Kidney (tissue), 14 donors: Measurements from ENCODE around the gene VNN1. TPM values are rescaled to one million over a fixed set of nuclear protein-coding genes. Genes with fewer than 3 reads are reported as not detected.

Experiments used
- DNase-seq, 5 donors: peaks; one replicate each; pipeline ENCODE4 v3.0.0-alpha.2; 2013 to 2020
- FAIRE-seq: peaks from 2 replicates; lab custom pipeline; 2012; peaks lifted over from hg19 to GRCh38; lab: Jason Lieb, UNC
- H3K27ac ChIP-seq, 2 donors: one replicate each; pipeline ENCODE4 v1.7.0; 2013; ENCODE audit warnings: low read depth in 2 of 2, low read length in 2 of 2, inconsistent platforms in 1 of 2
- H3K27me3 ChIP-seq: one replicate; pipeline ENCODE4 v1.7.1; 2013; ENCODE audit warnings: low read length, inconsistent platforms; ENCODE audit not compliant: control insufficient read depth, insufficient read depth
- H3K36me3 ChIP-seq, 3 donors: one replicate each; pipeline versions ENCODE4 v1.7.0 to v1.7.1; 2013; ENCODE audit warnings: low read length in 3 of 3, control low read depth in 1 of 3, inconsistent platforms in 1 of 3; ENCODE audit not compliant: insufficient read depth in 3 of 3, control insufficient read depth in 2 of 3
- H3K4me1 ChIP-seq, 3 donors: one replicate each; pipeline versions ENCODE4 v1.7.0 to v1.7.1; 2013; ENCODE audit warnings: low read length in 3 of 3, inconsistent platforms in 1 of 3, low read depth in 1 of 3; ENCODE audit not compliant: control insufficient read depth in 2 of 3, insufficient read depth in 2 of 3
- H3K4me3 ChIP-seq, 3 donors: one replicate each; pipeline versions ENCODE4 v1.7.0 to v1.8.1; 2013; ENCODE audit warnings: low read length in 3 of 3, control low read depth in 1 of 3, inconsistent platforms in 1 of 3
- H3K9ac ChIP-seq, 3 donors: one replicate each; pipeline versions ENCODE4 v1.7.0 to v1.7.1; 2013; ENCODE audit warnings: low read length in 3 of 3, control low read depth in 1 of 3, inconsistent platforms in 1 of 3
- H3K9me3 ChIP-seq, 3 donors: one replicate each; pipeline versions ENCODE4 v1.7.0 to v1.7.1; 2013; ENCODE audit warnings: low read length in 3 of 3, control low read depth in 1 of 3, inconsistent platforms in 1 of 3; ENCODE audit not compliant: control insufficient read depth in 2 of 3, insufficient read depth in 1 of 3
- CTCF ChIP-seq: IDR thresholded peaks from 3 replicates; pipeline ENCODE4 v1.5.1; 2012; ENCODE audit warnings: mild to moderate bottlenecking, moderate library complexity, borderline replicate concordance; ENCODE audit not compliant: insufficient read depth; ENCODE audit errors: extremely low read depth
- intact Hi-C: fragments of 100-400 bp; cut with DNase I; formaldehyde crosslinking; loops from one replicate; pipeline ENCODE4 v1.11.1; 2022
- polyA plus RNA-seq: library from polyadenylated mRNA; stranded (reverse); fragments of 350-450 nt; fragmentation: Illumina TruSeq; extraction: RNeasy Lipid Tissue Mini Kit (QIAGEN cat#74804); gene quantifications from one replicate; pipeline ENCODE4 v1.2.3, GENCODE V29; 2014; ENCODE audit warnings: low read depth, low replicate concordance; ENCODE audit not compliant: insufficient read depth
- total RNA-seq: library from RNA; stranded (reverse); fragmentation: NEBNext Ultra II Directional; extraction: Animal tissue kit (Norgen Biotek cat#: 25700); gene quantifications from one replicate; pipeline ENCODE4 v1.2.1, GENCODE V29; 2021
- donor health status: control.
- donor health status: control.
- donor health status: control.
- donor health status: control.
- donor health status: control.
- donor health status: DM: yes; HTN: yes; CAD: no.
- donor health status: Normal renal cell carcinoma (clear cell type).

VNN1 gene
- total and polyA plus RNA-seq, 2 donors from 2014 or later, result 7.5 to 13.8 TPM

- FAIRE-seq, result no peak
- H3K9me3 ChIP-seq, result no peaks in the 10 kb centered on the region
- no peaks in the 10 kb centered on the region for H3K27me3 ChIP-seq
- TF ChIP-seq CTCF, result no peak
- H3K27ac ChIP-seq, result no peak overlapping the region
- no peaks in the 10 kb centered on the region for H3K36me3 ChIP-seq
- no peaks in the 10 kb centered on the region for H3K4me1 ChIP-seq
- DNase-seq, result no peak
- no peak overlapping the region for H3K9ac ChIP-seq
- H3K4me3 ChIP-seq, result no peak overlapping the region
- intact Hi-C loops, result no loop called here
Measured at GRCh38 chr6:132675749-132676148, 38.1 kb downstream of the VNN1 start.

GRCh38 chr6:132675002-132675401 is 38.9 kb downstream of the VNN1 start:
- no peak for FAIRE-seq
- DNase-seq, result no peak
- no peaks in the 10 kb centered on the region for H3K9me3 ChIP-seq
- no peak overlapping the region for H3K9ac ChIP-seq
- no peaks in the 10 kb centered on the region for H3K27me3 ChIP-seq
- H3K27ac ChIP-seq, result no peak overlapping the region
- H3K4me1 ChIP-seq, result peaks cover 0 to under 1% (median 0%) of the 10 kb centered on the region in 3 donors
- no peak for TF ChIP-seq CTCF
- H3K4me3 ChIP-seq, result no peak overlapping the region
- no peaks in the 10 kb centered on the region for H3K36me3 ChIP-seq
- intact Hi-C loops, result no loop called here

GRCh38 chr6:132673376-132674094 is 40.3 kb downstream of the VNN1 start:
- Histone ChIP-seq H3K4me1 (peaks cover 0 to 2% (median 0%) of the 10 kb centered on the region in 3 donors), H3K4me3 (no peak overlapping the region), H3K36me3 (no peaks in the 10 kb centered on the region), H3K27me3 (no peaks in the 10 kb centered on the region), H3K9ac (no peak overlapping the region), H3K9me3 (no peaks in the 10 kb centered on the region), H3K27ac (no peak overlapping the region)
- DNase-seq (no peak), FAIRE-seq (no peak)
- intact Hi-C loops, result no loop called here
- TF ChIP-seq CTCF, result no peak
